Ectodermal cell (in vitro differentiated cells): ENCODE data around the gene UTP25.
"Not testable (repeated sequence)": the region's sequence is repeated elsewhere in the genome, so short reads cannot be mapped to it uniquely, and the experiment has no call there.

Experiments
- H3K27ac ChIP-seq: 2 replicates; pipeline ENCODE4 v1.7.0; 2013; ENCODE audit warnings: mild to moderate bottlenecking, low read depth, low read length; ENCODE audit not compliant: insufficient read depth, poor library complexity, severe bottlenecking
- H3K27me3 ChIP-seq: 2 replicates; pipeline ENCODE4 v1.7.0; 2013; ENCODE audit warnings: mild to moderate bottlenecking, low read length; ENCODE audit not compliant: insufficient read depth, control insufficient read depth, poor library complexity, severe bottlenecking
- H3K36me3 ChIP-seq: one replicate; pipeline ENCODE4 v1.7.0; 2013; ENCODE audit warnings: low read length; ENCODE audit not compliant: control insufficient read depth, insufficient read depth
- H3K4me1 ChIP-seq: one replicate; pipeline ENCODE4 v1.7.0; 2013; ENCODE audit warnings: low read length; ENCODE audit not compliant: control insufficient read depth, insufficient read depth
- H3K4me3 ChIP-seq: 2 replicates; pipeline ENCODE4 v1.7.0; 2013; ENCODE audit warnings: low read depth, low read length, control low read depth; ENCODE audit not compliant: insufficient read depth
- H3K9me3 ChIP-seq: 2 replicates; pipeline ENCODE4 v1.7.0; 2013; ENCODE audit warnings: mild to moderate bottlenecking, low read length, moderate library complexity; ENCODE audit not compliant: control insufficient read depth
- WGBS, 2 experiments: methylation state at CpG; one replicate each; pipeline ENCODE4 v1.1.7; 2013; ENCODE audit warnings: missing lambda C conversion rate in 2 of 2; 5-methylcytosine and 5-hydroxymethylcytosine counted together

Gene UTP25

GRCh38 chr1:209893751-209894150, 66.0 kb downstream of the UTP25 start:
- WGBS, 2 experiments: 94 to 95% methylated on average over 6 of the region's 6 CpGs

GRCh38 chr1:209895709-209896108, 67.9 kb downstream of the UTP25 start:
- no peaks in the 10 kb centered on the region for H3K27me3 ChIP-seq
- H3K27ac ChIP-seq: no peak overlapping the region
- no peaks in the 10 kb centered on the region for H3K9me3 ChIP-seq
- no peaks in the 10 kb centered on the region for H3K4me1 ChIP-seq
- WGBS, 2 experiments: 89 to 96% methylated on average over 3 to 4 of the region's 4 CpGs
- no peaks in the 10 kb centered on the region for H3K36me3 ChIP-seq
- no peak overlapping the region for H3K4me3 ChIP-seq

More at GRCh38 chr1:209893751-209894150, 66.0 kb downstream of the UTP25 start:
- H3K36me3 ChIP-seq: no peaks in the 10 kb centered on the region
- no peaks in the 10 kb centered on the region for H3K4me1 ChIP-seq
- H3K9me3 ChIP-seq: no peaks in the 10 kb centered on the region
- no peak overlapping the region for H3K4me3 ChIP-seq
- no peaks in the 10 kb centered on the region for H3K27me3 ChIP-seq
- H3K27ac ChIP-seq: no peak overlapping the region

GRCh38 chr1:209896346-209896745, 68.6 kb downstream of the UTP25 start:
- Histone ChIP-seq H3K4me3 (no peak overlapping the region), H3K27me3 (no peaks in the 10 kb centered on the region), H3K27ac (no peak overlapping the region), H3K36me3 (no peaks in the 10 kb centered on the region), H3K9me3 (no peaks in the 10 kb centered on the region), H3K4me1 (no peaks in the 10 kb centered on the region)
- WGBS, 2 experiments: 93 to 95% methylated on average over 4 of the region's 4 CpGs

- not testable (repeated sequence) for H3K27ac ChIP-seq, H3K36me3 ChIP-seq, H3K27me3 ChIP-seq, H3K4me3 ChIP-seq, H3K9me3 ChIP-seq, H3K4me1 ChIP-seq
- WGBS, 2 experiments: 90 to 94% methylated on average over 6 of the region's 6 CpGs
These were observed 70.5 kb downstream of the UTP25 start for GRCh38 chr1:209898271-209898670.

GRCh38 chr1:209898851-209899250, 71.1 kb downstream of the UTP25 start:
- not testable (repeated sequence) for H3K27me3 ChIP-seq, H3K4me1 ChIP-seq, H3K27ac ChIP-seq, H3K9me3 ChIP-seq, H3K4me3 ChIP-seq, H3K36me3 ChIP-seq
- WGBS, 2 experiments: 96 to 98% methylated on average over 20 to 21 of the region's 21 CpGs

GRCh38 chr1:209899948-209900347, 72.2 kb downstream of the UTP25 start:
- Histone ChIP-seq H3K4me1 (no peaks in the 10 kb centered on the region), H3K4me3 (no peak overlapping the region), H3K27ac (no peak overlapping the region), H3K9me3 (no peaks in the 10 kb centered on the region), H3K36me3 (no peaks in the 10 kb centered on the region), H3K27me3 (no peaks in the 10 kb centered on the region)
- 70 to 75% methylated on average over 3 of the region's 3 CpGs for WGBS, 2 experiments

GRCh38 chr1:209900734-209901133, 73.0 kb downstream of the UTP25 start:
- H3K27me3 ChIP-seq: no peaks in the 10 kb centered on the region
- no peaks in the 10 kb centered on the region for H3K9me3 ChIP-seq
- no peaks in the 10 kb centered on the region for H3K36me3 ChIP-seq
- H3K4me3 ChIP-seq: no peak overlapping the region
- H3K4me1 ChIP-seq: no peaks in the 10 kb centered on the region
- WGBS, 2 experiments: 83 to 100% methylated on average over 1 of the region's 1 CpG
- H3K27ac ChIP-seq: no peak overlapping the region

- no peaks in the 10 kb centered on the region for H3K4me1 ChIP-seq
These were observed 73.4 kb downstream of the UTP25 start for GRCh38 chr1:209901211-209901610.

GRCh38 chr1:209904774-209905173, 77.0 kb downstream of the UTP25 start:
- not testable (repeated sequence) for H3K9me3 ChIP-seq, H3K27ac ChIP-seq, H3K4me3 ChIP-seq, H3K4me1 ChIP-seq, H3K27me3 ChIP-seq, H3K36me3 ChIP-seq
- WGBS, 2 experiments: 90% methylated on average over 1 of the region's 1 CpG; no CpG with 5 or more reads in 1 of the 2 experiments

More at GRCh38 chr1:209901211-209901610, 73.4 kb downstream of the UTP25 start:
- no peak overlapping the region for H3K27ac ChIP-seq
- WGBS, 2 experiments: 100% methylated on average over 2 of the region's 2 CpGs; no CpG with 5 or more reads in 1 of the 2 experiments
- no peaks in the 10 kb centered on the region for H3K27me3 ChIP-seq
- no peaks in the 10 kb centered on the region for H3K9me3 ChIP-seq
- no peak overlapping the region for H3K4me3 ChIP-seq
- no peaks in the 10 kb centered on the region for H3K36me3 ChIP-seq
